ENCODE results near the gene ESRRA. TPM values are rescaled to one million over a fixed set of nuclear protein-coding genes. Genes with fewer than 3 reads are reported as not detected.

ESRRA gene
- total and polyA plus RNA-seq, 10 of the 15 experiments (the other 5 are each of a cell fraction or from before 2014, with no cell fraction given), result 0.32 to 48.9 (median 12.6) TPM

GRCh38 chr11:64294774-64295173, 10.6 kb upstream of the ESRRA start:
- no peak overlapping the region for H3K9ac ChIP-seq (ENCODE audit: control insufficient read depth, insufficient read depth, low read length)
- TF ChIP-seq TARDBP (IDR thresholded peaks at IDR 0.05; ENCODE audit: borderline replicate concordance) (no peak), KLF5 (IDR thresholded peaks at IDR 0.05; ENCODE audit: partially characterized antibody) (no peak), ZNF207 (IDR thresholded peaks at IDR 0.05; ENCODE audit: borderline replicate concordance) (no peak), BMI1 (IDR thresholded peaks at IDR 0.05; ENCODE audit: borderline replicate concordance) (no peak)
- no peak overlapping the region for H3K27ac ChIP-seq (ENCODE audit: control insufficient read depth, insufficient read depth)
- intact Hi-C loops (cut with micrococcal nuclease; ENCODE audit: unreplicated experiment) (no loop called here), in situ Hi-C loops (cut with MboI) (no loop called here)
- H3K9me3 ChIP-seq (replicated peaks; ENCODE audit: control insufficient read depth, insufficient read depth, low read length), result no peaks in the 10 kb centered on the region
- POLR2A ChIA-PET, result interaction anchor here (0.6 to 0.7 kb wide), 6 partner anchors 26 to 734 kb away, joined by 3 to 5 read pairs (median 3); partner anchors contain the start of gene PPP1R14B
- no peaks in the 10 kb centered on the region for H3K36me3 ChIP-seq (ENCODE audit: control insufficient read depth in 2 of 2, insufficient read depth in 2 of 2, low read length in 1 of 2)
- H3K4me1 ChIP-seq (ENCODE audit: control insufficient read depth, insufficient read depth, low read length), result no peaks in the 10 kb centered on the region; the same call in 1 of the 2 replicates
- peaks cover 17 to 26% of the 10 kb centered on the region in 2 experiments for H3K27me3 ChIP-seq (replicated peaks in 1 of 2; ENCODE audit: control insufficient read depth in 2 of 2, insufficient read depth in 2 of 2, low read length in 1 of 2)
- H2AFZ ChIP-seq (ENCODE audit: control insufficient read depth, low read depth, low read length), result no peak overlapping the region
- CTCF ChIA-PET, result no interaction called here
- 22% methylated on average over 2 of the region's 3 CpGs for WGBS (ENCODE audit: insufficient coverage, insufficient replicate concordance, low lambda C conversion rate, missing lambda C conversion rate)
- ATAC-seq (no peak), DNase-seq (ENCODE audit: low read depth, low spot score) (no peak), FAIRE-seq (no peak)
- H3K4me3 ChIP-seq, result no peak overlapping the region
- H3K79me2 ChIP-seq (ENCODE audit: control insufficient read depth, insufficient read depth, low read length), result no peaks in the 10 kb centered on the region
- H4K20me1 ChIP-seq (ENCODE audit: control insufficient read depth, insufficient read depth), result no peaks in the 10 kb centered on the region; the same call in 1 of the 2 replicates
- H3K4me2 ChIP-seq (ENCODE audit: control insufficient read depth, insufficient read depth), result no peak overlapping the region
- RAD21 ChIA-PET (ENCODE audit: unreplicated experiment), result no interaction called here
- SMC1A ChIA-PET (ENCODE audit: uncharacterized antibody, unreplicated experiment), result interaction anchor here (0.7 kb wide), 1 partner anchor 35 kb away, joined by 4 read pairs; no protein-coding TSS in a partner anchor
- no TSS peak for BruUV-seq (replicated peaks)

GRCh38 chr11:64295760-64296159, 9.6 kb upstream of the ESRRA start:
- ATAC-seq (no peak), DNase-seq (ENCODE audit: low read depth, low spot score) (no peak), FAIRE-seq (no peak)
- no peaks in the 10 kb centered on the region for H3K9me3 ChIP-seq (replicated peaks; ENCODE audit: control insufficient read depth, insufficient read depth, low read length)
- H3K4me2 ChIP-seq (ENCODE audit: control insufficient read depth, insufficient read depth), result no peak overlapping the region
- ChIA-PET RAD21 (ENCODE audit: unreplicated experiment) (no interaction called here), POLR2A (interaction anchor here (0.6 kb wide), 1 partner anchor 119 kb away, joined by 6 read pairs; no protein-coding TSS in a partner anchor), SMC1A (ENCODE audit: uncharacterized antibody, unreplicated experiment) (interaction anchor here (0.7 kb wide), 1 partner anchor 36 kb away, joined by 4 read pairs; no protein-coding TSS in a partner anchor), CTCF (no interaction called here)
- H3K4me3 ChIP-seq, result no peak overlapping the region
- no peak overlapping the region for H3K9ac ChIP-seq (ENCODE audit: control insufficient read depth, insufficient read depth, low read length)
- H4K20me1 ChIP-seq (ENCODE audit: control insufficient read depth, insufficient read depth), result no peaks in the 10 kb centered on the region; the same call in 1 of the 2 replicates
- no peak overlapping the region for H2AFZ ChIP-seq (ENCODE audit: control insufficient read depth, low read depth, low read length)
- no peaks in the 10 kb centered on the region for H3K79me2 ChIP-seq (ENCODE audit: control insufficient read depth, insufficient read depth, low read length)
- no peak overlapping the region for H3K27ac ChIP-seq (ENCODE audit: control insufficient read depth, insufficient read depth)
- H3K36me3 ChIP-seq (ENCODE audit: control insufficient read depth in 2 of 2, insufficient read depth in 2 of 2, low read length in 1 of 2), result no peaks in the 10 kb centered on the region
- H3K4me1 ChIP-seq (ENCODE audit: control insufficient read depth, insufficient read depth, low read length), result peaks cover 8% of the 10 kb centered on the region
- whole genome bisulfite sequencing (ENCODE audit: insufficient coverage, insufficient replicate concordance, low lambda C conversion rate, missing lambda C conversion rate), result 11% methylated on average over 4 of the region's 4 CpGs
- intact Hi-C loops (cut with micrococcal nuclease; ENCODE audit: unreplicated experiment), result no loop called here
- no TSS peak for BruUV-seq (replicated peaks)
- in situ Hi-C loops (cut with MboI), result no loop called here
- peaks cover 20 to 35% of the 10 kb centered on the region in 2 experiments for H3K27me3 ChIP-seq (replicated peaks in 1 of 2; ENCODE audit: control insufficient read depth in 2 of 2, insufficient read depth in 2 of 2, low read length in 1 of 2)
- TF ChIP-seq RBBP5 (conservative IDR thresholded peaks at IDR 0.05) (no peak), PRDM15 (CRISPR knock-in tag; IDR thresholded peaks at IDR 0.05) (no peak), BACH1 (IDR thresholded peaks at IDR 0.05; ENCODE audit: borderline replicate concordance) (no peak), TBL1XR1 (IDR thresholded peaks at IDR 0.05; ENCODE audit: low read depth, low read length) (no peak), MTA3 (IDR thresholded peaks at IDR 0.05; ENCODE audit: borderline replicate concordance, low read length) (no peak)
- TF ChIP-seq, protein P1, sequence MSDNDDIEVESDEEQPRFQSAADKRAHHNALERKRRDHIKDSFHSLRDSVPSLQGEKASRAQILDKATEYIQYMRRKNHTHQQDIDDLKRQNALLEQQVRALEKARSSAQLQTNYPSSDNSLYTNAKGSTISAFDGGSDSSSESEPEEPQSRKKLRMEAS (IDR thresholded peaks at IDR 0.05; ENCODE audit: low read depth, low read length), result no peak
- TF ChIP-seq, protein P2, sequence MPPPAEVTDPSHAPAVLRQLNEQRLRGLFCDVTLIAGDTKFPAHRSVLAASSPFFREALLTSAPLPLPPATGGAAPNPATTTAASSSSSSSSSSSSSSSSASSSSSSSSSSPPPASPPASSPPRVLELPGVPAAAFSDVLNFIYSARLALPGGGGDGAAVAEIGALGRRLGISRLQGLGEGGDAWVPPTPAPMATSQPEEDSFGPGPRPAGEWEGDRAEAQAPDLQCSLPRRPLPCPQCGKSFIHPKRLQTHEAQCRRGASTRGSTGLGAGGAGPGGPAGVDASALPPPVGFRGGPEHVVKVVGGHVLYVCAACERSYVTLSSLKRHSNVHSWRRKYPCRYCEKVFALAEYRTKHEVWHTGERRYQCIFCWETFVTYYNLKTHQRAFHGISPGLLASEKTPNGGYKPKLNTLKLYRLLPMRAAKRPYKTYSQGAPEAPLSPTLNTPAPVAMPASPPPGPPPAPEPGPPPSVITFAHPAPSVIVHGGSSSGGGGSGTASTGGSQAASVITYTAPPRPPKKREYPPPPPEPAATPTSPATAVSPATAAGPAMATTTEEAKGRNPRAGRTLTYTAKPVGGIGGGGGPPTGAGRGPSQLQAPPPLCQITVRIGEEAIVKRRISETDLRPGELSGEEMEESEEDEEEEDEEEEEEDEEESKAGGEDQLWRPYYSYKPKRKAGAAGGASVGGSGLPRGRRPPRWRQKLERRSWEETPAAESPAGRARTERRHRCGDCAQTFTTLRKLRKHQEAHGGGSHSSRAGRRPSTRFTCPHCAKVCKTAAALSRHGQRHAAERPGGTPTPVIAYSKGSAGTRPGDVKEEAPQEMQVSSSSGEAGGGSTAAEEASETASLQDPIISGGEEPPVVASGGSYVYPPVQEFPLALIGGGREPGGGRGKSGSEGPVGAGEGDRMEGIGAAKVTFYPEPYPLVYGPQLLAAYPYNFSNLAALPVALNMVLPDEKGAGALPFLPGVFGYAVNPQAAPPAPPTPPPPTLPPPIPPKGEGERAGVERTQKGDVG (CRISPR knock-in tag; IDR thresholded peaks at IDR 0.05), result no peak
